Measurements from ENCODE around the gene TLR8. TPM values are rescaled to one million over a fixed set of nuclear protein-coding genes. Genes with fewer than 3 reads are reported as not detected.

TLR8 gene
- total and polyA plus RNA-seq, 2 experiments from 2014 or later, result not detected

DNA sequence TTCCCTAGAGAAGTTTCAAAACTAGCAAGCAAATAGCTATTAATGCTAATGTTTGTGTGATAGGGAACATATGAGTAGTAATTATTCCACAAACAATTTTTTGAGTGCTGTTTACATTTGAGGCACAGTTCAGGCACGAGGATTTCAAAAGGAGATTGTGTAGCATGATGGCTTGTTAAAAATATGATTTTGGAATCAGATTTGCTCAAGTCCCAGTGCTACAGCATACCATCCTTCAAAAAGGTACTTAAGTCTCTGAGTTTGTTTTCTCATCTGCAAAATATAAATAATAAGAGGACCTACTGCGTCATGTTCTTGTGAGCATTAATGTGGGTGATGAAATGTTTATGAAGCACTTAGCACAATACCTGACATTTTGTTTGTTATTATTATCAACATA is 11.3 kb downstream of the TLR8 start:
- Mint-ChIP-seq H3K9me3 (no peaks in the 10 kb centered on the region), H3K36me3 (ENCODE audit: low read depth) (no peaks in the 10 kb centered on the region), H3K4me1 (peaks cover 5% of the 10 kb centered on the region; the same call in 1 of the 3 replicates), H3K27ac (no peak overlapping the region), H3K4me3 (no peak overlapping the region), H3K27me3 (ENCODE audit: insufficient read depth, low read depth, poor library complexity) (no peaks in the 10 kb centered on the region)
- TF ChIP-seq CTCF (conservative IDR thresholded peaks at IDR 0.05; ENCODE audit: low read depth in 2 of 2) (no peak), ZNF331 (CRISPR knock-in tag; IDR thresholded peaks at IDR 0.05; ENCODE audit: low read depth) (no peak), CREB1 (CRISPR knock-in tag; IDR thresholded peaks at IDR 0.05; ENCODE audit: low read depth) (no peak), EZH2 (IDR thresholded peaks at IDR 0.05; ENCODE audit: low read depth, unreplicated experiment) (no peak), ZNF114 (CRISPR knock-in tag; IDR thresholded peaks at IDR 0.05) (no peak), REST (IDR thresholded peaks at IDR 0.05; ENCODE audit: unreplicated experiment) (no peak)
- TF ChIP-seq, protein P1, sequence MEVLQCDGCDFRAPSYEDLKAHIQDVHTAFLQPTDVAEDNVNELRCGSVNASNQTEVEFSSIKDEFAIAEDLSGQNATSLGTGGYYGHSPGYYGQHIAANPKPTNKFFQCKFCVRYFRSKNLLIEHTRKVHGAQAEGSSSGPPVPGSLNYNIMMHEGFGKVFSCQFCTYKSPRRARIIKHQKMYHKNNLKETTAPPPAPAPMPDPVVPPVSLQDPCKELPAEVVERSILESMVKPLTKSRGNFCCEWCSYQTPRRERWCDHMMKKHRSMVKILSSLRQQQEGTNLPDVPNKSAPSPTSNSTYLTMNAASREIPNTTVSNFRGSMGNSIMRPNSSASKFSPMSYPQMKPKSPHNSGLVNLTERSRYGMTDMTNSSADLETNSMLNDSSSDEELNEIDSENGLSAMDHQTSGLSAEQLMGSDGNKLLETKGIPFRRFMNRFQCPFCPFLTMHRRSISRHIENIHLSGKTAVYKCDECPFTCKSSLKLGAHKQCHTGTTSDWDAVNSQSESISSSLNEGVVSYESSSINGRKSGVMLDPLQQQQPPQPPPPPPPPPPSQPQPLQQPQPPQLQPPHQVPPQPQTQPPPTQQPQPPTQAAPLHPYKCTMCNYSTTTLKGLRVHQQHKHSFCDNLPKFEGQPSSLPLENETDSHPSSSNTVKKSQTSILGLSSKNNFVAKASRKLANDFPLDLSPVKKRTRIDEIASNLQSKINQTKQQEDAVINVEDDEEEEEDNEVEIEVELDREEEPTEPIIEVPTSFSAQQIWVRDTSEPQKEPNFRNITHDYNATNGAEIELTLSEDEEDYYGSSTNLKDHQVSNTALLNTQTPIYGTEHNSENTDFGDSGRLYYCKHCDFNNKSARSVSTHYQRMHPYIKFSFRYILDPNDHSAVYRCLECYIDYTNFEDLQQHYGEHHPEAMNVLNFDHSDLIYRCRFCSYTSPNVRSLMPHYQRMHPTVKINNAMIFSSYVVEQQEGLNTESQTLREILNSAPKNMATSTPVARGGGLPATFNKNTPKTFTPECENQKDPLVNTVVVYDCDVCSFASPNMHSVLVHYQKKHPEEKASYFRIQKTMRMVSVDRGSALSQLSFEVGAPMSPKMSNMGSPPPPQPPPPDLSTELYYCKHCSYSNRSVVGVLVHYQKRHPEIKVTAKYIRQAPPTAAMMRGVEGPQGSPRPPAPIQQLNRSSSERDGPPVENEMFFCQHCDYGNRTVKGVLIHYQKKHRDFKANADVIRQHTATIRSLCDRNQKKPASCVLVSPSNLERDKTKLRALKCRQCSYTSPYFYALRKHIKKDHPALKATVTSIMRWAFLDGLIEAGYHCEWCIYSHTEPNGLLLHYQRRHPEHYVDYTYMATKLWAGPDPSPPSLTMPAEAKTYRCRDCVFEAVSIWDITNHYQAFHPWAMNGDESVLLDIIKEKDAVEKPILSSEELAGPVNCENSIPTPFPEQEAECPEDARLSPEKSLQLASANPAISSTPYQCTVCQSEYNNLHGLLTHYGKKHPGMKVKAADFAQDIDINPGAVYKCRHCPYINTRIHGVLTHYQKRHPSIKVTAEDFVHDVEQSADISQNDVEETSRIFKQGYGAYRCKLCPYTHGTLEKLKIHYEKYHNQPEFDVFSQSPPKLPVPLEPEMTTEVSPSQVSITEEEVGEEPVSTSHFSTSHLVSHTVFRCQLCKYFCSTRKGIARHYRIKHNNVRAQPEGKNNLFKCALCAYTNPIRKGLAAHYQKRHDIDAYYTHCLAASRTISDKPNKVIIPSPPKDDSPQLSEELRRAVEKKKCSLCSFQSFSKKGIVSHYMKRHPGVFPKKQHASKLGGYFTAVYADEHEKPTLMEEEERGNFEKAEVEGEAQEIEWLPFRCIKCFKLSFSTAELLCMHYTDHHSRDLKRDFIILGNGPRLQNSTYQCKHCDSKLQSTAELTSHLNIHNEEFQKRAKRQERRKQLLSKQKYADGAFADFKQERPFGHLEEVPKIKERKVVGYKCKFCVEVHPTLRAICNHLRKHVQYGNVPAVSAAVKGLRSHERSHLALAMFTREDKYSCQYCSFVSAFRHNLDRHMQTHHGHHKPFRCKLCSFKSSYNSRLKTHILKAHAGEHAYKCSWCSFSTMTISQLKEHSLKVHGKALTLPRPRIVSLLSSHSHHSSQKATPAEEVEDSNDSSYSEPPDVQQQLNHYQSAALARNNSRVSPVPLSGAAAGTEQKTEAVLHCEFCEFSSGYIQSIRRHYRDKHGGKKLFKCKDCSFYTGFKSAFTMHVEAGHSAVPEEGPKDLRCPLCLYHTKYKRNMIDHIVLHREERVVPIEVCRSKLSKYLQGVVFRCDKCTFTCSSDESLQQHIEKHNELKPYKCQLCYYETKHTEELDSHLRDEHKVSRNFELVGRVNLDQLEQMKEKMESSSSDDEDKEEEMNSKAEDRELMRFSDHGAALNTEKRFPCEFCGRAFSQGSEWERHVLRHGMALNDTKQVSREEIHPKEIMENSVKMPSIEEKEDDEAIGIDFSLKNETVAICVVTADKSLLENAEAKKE (CRISPR knock-in tag; IDR thresholded peaks at IDR 0.05), result no peak
- Histone ChIP-seq H2AFZ (no peak overlapping the region), H3K4me3 (no peak overlapping the region), H3K27ac (ENCODE audit: low read depth) (no peak overlapping the region), H3K4me1 (ENCODE audit: insufficient read depth) (no peaks in the 10 kb centered on the region), H4K20me1 (replicated peaks; ENCODE audit: insufficient read depth) (no peaks in the 10 kb centered on the region), H3K36me3 (ENCODE audit: insufficient read depth) (no peaks in the 10 kb centered on the region), H3K27me3 (ENCODE audit: insufficient read depth) (no peaks in the 10 kb centered on the region), H3F3A (replicated peaks; ENCODE audit: low read depth) (no peaks in the 10 kb centered on the region), H3K79me2 (replicated peaks; ENCODE audit: insufficient read depth) (no peaks in the 10 kb centered on the region), H3K9me2 (ENCODE audit: insufficient read depth) (no peaks in the 10 kb centered on the region), H3K4me2 (no peak overlapping the region)
- no peak for ATAC-seq
- DNase-seq (ENCODE audit: low spot score), result no peak

All from GM23338 (cell line).